HG03097 (cell line): Measurements from ENCODE around the gene USP47.

ENCODE experiments used
- ATAC-seq: cut with Tn5 transposase; IDR thresholded peaks from one replicate; pipeline ENCODE4 v1.9.1; 2021; ENCODE audit not compliant: unreplicated experiment, low FRiP score

Gene USP47

GRCh38 chr11:11978792-11979487 lies 137.2 kb downstream of the USP47 start:
- no peak for ATAC-seq

- no peak for ATAC-seq
Observed at GRCh38 chr11:11979488-11980117, 137.8 kb downstream of the USP47 start.

- no peak for ATAC-seq
Observed at GRCh38 chr11:11980200-11980599, 138.4 kb downstream of the USP47 start.

GRCh38 chr11:11980841-11981308 lies 139.1 kb downstream of the USP47 start:
- no peak for ATAC-seq

GRCh38 chr11:11981364-11981763 lies 139.6 kb downstream of the USP47 start:
- no peak for ATAC-seq

GRCh38 chr11:11981840-11982239 lies 140.1 kb downstream of the USP47 start:
- no peak for ATAC-seq

- no peak for ATAC-seq
Observed at GRCh38 chr11:11982461-11982860, 140.7 kb downstream of the USP47 start.

GRCh38 chr11:11982975-11983374 lies 141.2 kb downstream of the USP47 start:
- no peak for ATAC-seq

GRCh38 chr11:11983427-11983826 lies 141.7 kb downstream of the USP47 start:
- no peak for ATAC-seq

GRCh38 chr11:11984563-11984962 lies 142.8 kb downstream of the USP47 start:
- ATAC-seq, result no peak

GRCh38 chr11:11985016-11985715 lies 143.4 kb downstream of the USP47 start:
- no peak for ATAC-seq

- no peak for ATAC-seq
Observed at GRCh38 chr11:11985954-11986949, 144.5 kb downstream of the USP47 start.

GRCh38 chr11:11987503-11988022 lies 145.8 kb downstream of the USP47 start:
- no peak for ATAC-seq

GRCh38 chr11:11988099-11988651 lies 146.4 kb downstream of the USP47 start:
- ATAC-seq, result no peak

- no peak for ATAC-seq
Observed at GRCh38 chr11:11988681-11989261, 147.0 kb downstream of the USP47 start.

- no peak for ATAC-seq
Observed at GRCh38 chr11:11989774-11990744, 148.3 kb downstream of the USP47 start.

- no peak for ATAC-seq
Observed at GRCh38 chr11:11992257-11993212, 150.8 kb downstream of the USP47 start.
